Esophagus squamous epithelium (tissue), 4 donors: ENCODE measurements around the gene REV3L.

Experiments used
- CTCF ChIP-seq, 6 experiments: fragments of 450-650 bp in 4 of 6; fragments of 200-600 bp in 2 of 6; sonication (generic) in 2 of 6; IDR thresholded peaks; one replicate each; pipeline ENCODE4 v1.5.1; 2016 to 2019; ENCODE audit warnings: antibody characterized with exemption in 6 of 6, mild to moderate bottlenecking in 4 of 6, moderate library complexity in 4 of 6
- POLR2A ChIP-seq, 4 donors: fragments of 450-650 bp; IDR thresholded peaks; one replicate each; pipeline ENCODE4 v1.6.1; 2017; ENCODE audit warnings: antibody characterized with exemption in 4 of 4, mild to moderate bottlenecking in 4 of 4, moderate library complexity in 3 of 4

DNA sequence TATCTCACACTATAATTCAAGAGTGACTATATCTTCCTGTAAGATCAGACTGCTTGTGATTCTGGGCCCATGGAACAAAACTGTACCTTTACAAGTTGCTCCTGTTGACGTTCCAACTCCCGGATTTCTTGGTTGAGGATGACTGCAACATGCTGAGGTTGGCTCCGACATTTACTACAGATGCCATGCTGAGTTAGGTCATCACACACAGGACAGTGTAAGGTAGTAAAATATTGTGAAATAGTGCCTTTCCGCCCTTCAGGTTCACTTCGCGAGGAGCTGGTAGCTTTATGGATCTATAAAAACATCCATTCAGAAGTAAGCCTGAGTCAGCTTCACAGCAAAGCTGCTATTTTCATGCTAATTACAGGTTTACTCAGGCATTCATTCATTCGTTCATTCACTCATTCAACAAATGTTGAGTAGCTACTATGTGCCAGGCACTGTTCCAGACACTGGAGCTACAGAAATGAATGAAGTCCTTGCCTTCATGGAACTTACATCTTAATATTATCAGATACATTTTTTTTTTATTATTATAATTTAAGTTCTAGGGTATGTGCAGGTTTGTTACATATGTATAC is 175.7 kb downstream of the REV3L start:
- TF ChIP-seq POLR2A (IDR thresholded peaks at IDR 0.05) (no peak), CTCF (IDR thresholded peaks at IDR 0.05) (no peak)
